C4-2B (cell line): ENCODE results near the gene PACSIN2.

Source experiments
- CTCF ChIP-seq: fragments of 450-650 bp; conservative IDR thresholded peaks from 2 replicates; pipeline ENCODE4 v1.5.1; 2017; ENCODE audit warnings: mild to moderate bottlenecking
- ZFX ChIP-seq: fragments of 450-650 bp; IDR thresholded peaks from 2 replicates; pipeline ENCODE4 v1.6.1; 2017

- TF ChIP-seq CTCF (no peak), ZFX (no peak)
Observed at GRCh38 chr22:43007519-43008102, 7.3 kb downstream of the PACSIN2 start.
